Liver (tissue), 9 donors: ENCODE data around the gene PAFAH1B2. TPM values are rescaled to one million over a fixed set of nuclear protein-coding genes. Genes with fewer than 3 reads are reported as not detected.

ENCODE experiments used
- DNase-seq: peaks from one replicate; pipeline ENCODE4 v3.0.0-alpha.2; 2017; ENCODE audit warnings: low spot score
- H3K27ac ChIP-seq, 2 donors: one replicate each; pipeline ENCODE4 v1.7.0; 2013; ENCODE audit warnings: inconsistent platforms in 2 of 2, low read length in 2 of 2, control low read depth in 1 of 2, low read depth in 1 of 2, mild to moderate bottlenecking in 1 of 2
- H3K27me3 ChIP-seq, 4 donors: one replicate each; pipeline versions ENCODE4 v1.6.1 to v1.7.0; 2013; ENCODE audit warnings: low read length in 3 of 4, inconsistent platforms in 1 of 4, mild to moderate bottlenecking in 1 of 4, moderate library complexity in 1 of 4; ENCODE audit not compliant: control insufficient read depth in 4 of 4, insufficient read depth in 4 of 4
- H3K36me3 ChIP-seq, 4 donors: one replicate each; pipeline versions ENCODE4 v1.6.1 to v1.7.0; 2013; ENCODE audit warnings: low read length in 3 of 4, mild to moderate bottlenecking in 3 of 4, low read depth in 1 of 4, moderate library complexity in 1 of 4; ENCODE audit not compliant: control insufficient read depth in 4 of 4, insufficient read depth in 3 of 4
- H3K4me1 ChIP-seq, 4 donors: one replicate each; pipeline versions ENCODE4 v1.6.1 to v1.7.0; 2013; ENCODE audit warnings: low read length in 3 of 4, mild to moderate bottlenecking in 3 of 4, moderate library complexity in 1 of 4; ENCODE audit not compliant: control insufficient read depth in 4 of 4, insufficient read depth in 4 of 4
- H3K4me3 ChIP-seq, 3 donors: one replicate each; pipeline versions ENCODE4 v1.6.1 to v1.7.0; 2013; ENCODE audit warnings: low read length in 3 of 3, control low read depth in 1 of 3, low read depth in 1 of 3, mild to moderate bottlenecking in 1 of 3
- H3K9ac ChIP-seq, 2 donors: one replicate each; pipeline ENCODE4 v1.7.0; 2013; ENCODE audit warnings: low read length in 2 of 2, mild to moderate bottlenecking in 2 of 2, moderate library complexity in 2 of 2, control low read depth in 1 of 2, low read depth in 1 of 2
- H3K9me3 ChIP-seq, 4 donors: one replicate each; pipeline versions ENCODE4 v1.6.1 to v1.7.0; 2013; ENCODE audit warnings: low read length in 3 of 4; ENCODE audit not compliant: control insufficient read depth in 4 of 4
- EGR1 ChIP-seq, 2 donors: IDR thresholded peaks; 2 replicates each; pipeline ENCODE4 v1.6.1; 2016 to 2018; ENCODE audit warnings: antibody characterized with exemption in 2 of 2, low read depth in 2 of 2
- FOXA1 ChIP-seq: IDR thresholded peaks from 2 replicates; pipeline ENCODE4 v1.6.1; 2016; ENCODE audit warnings: antibody characterized with exemption
- FOXA2 ChIP-seq: IDR thresholded peaks from 2 replicates; pipeline ENCODE4 v1.6.1; 2016; ENCODE audit warnings: antibody characterized with exemption
- GABPA ChIP-seq, 2 donors: IDR thresholded peaks in 1 of 2; conservative IDR thresholded peaks in 1 of 2; 2 replicates each; pipeline ENCODE4 v1.6.1; 2016; ENCODE audit warnings: antibody characterized with exemption in 2 of 2, mild to moderate bottlenecking in 1 of 2, moderate library complexity in 1 of 2
- HNF4A ChIP-seq, 2 donors: conservative IDR thresholded peaks; 2 replicates each; pipeline ENCODE4 v1.6.1; 2016; ENCODE audit warnings: antibody characterized with exemption in 2 of 2, mild to moderate bottlenecking in 2 of 2
- NR2F2 ChIP-seq: IDR thresholded peaks from 2 replicates; pipeline ENCODE4 v1.6.1; 2016; ENCODE audit warnings: antibody characterized with exemption
- RAD21 ChIP-seq, 2 donors: IDR thresholded peaks; 2 replicates each; pipeline ENCODE4 v1.6.1; 2016; ENCODE audit warnings: antibody characterized with exemption in 2 of 2, mild to moderate bottlenecking in 2 of 2
- RXRA ChIP-seq, 2 donors: IDR thresholded peaks; 2 replicates each; pipeline ENCODE4 v1.6.1; 2017 to 2018; ENCODE audit warnings: antibody characterized with exemption in 2 of 2, mild to moderate bottlenecking in 1 of 2
- SP1 ChIP-seq: IDR thresholded peaks from 2 replicates; pipeline ENCODE4 v1.6.1; 2018; ENCODE audit warnings: antibody characterized with exemption, mild to moderate bottlenecking
- TAF1 ChIP-seq: conservative IDR thresholded peaks from 2 replicates; pipeline ENCODE4 v1.6.1; 2016; ENCODE audit warnings: antibody characterized with exemption, mild to moderate bottlenecking
- YY1 ChIP-seq: IDR thresholded peaks from 2 replicates; pipeline ENCODE4 v1.6.1; 2016; ENCODE audit warnings: antibody characterized with exemption, mild to moderate bottlenecking
- WGBS: extraction: QIAGEN DNeasy Blood & Tissue Kit; methylation state at CpG from one replicate; pipeline ENCODE4 v1.1.7; 2013; 5-methylcytosine and 5-hydroxymethylcytosine counted together
- polyA plus RNA-seq, 2 donors: library from polyadenylated mRNA; stranded (reverse) in 1 of 2; unstranded in 1 of 2; fragments of 200-250 nt in 1 of 2; fragments of >200 nt in 1 of 2; fragmentation: Nextera tagmentation in 1 of 2; extraction: Ambion mirVana in 1 of 2; gene quantifications; one replicate each; pipeline versions ENCODE4 v1.2.1 to v1.2.3, GENCODE V29; 2013 to 2015
- total RNA-seq, 2 donors: library from RNA; depleted of rRNA; stranded (reverse); fragments of >200 nt; gene quantifications; one replicate each; pipeline ENCODE4 v1.2.3, GENCODE V29; 2014
- TF ChIP-seq, protein P1 (sequence below): IDR thresholded peaks from 2 replicates; pipeline ENCODE4 v1.6.1; 2016; ENCODE audit warnings: antibody characterized with exemption
- TF ChIP-seq, protein P2 (sequence below): IDR thresholded peaks from 2 replicates; pipeline ENCODE4 v1.6.1; 2016; ENCODE audit warnings: antibody characterized with exemption
- TF ChIP-seq, protein P3 (sequence below): IDR thresholded peaks from 2 replicates; pipeline ENCODE4 v1.6.1; 2016; ENCODE audit warnings: antibody characterized with exemption, mild to moderate bottlenecking
- TF ChIP-seq, protein P4 (sequence below): fragments of 150-350 bp; IDR thresholded peaks from 2 replicates; pipeline ENCODE4 v1.5.1; 2017; ENCODE audit warnings: improper control_type of control experiment, low read depth, low read length; ENCODE audit not compliant: missing input control
- TF ChIP-seq, protein P5 (sequence below): IDR thresholded peaks from 2 replicates; pipeline ENCODE4 v1.6.1; 2016; ENCODE audit warnings: antibody characterized with exemption
- donor health status: healthy.
- donor health status: healthy.
- donor health status: healthy.
- donor health status: healthy.
- donor health status: healthy.

Gene PAFAH1B2
- total and polyA plus RNA-seq, 4 donors = 12.7 to 39.8 (median 24.9) TPM

DNA sequence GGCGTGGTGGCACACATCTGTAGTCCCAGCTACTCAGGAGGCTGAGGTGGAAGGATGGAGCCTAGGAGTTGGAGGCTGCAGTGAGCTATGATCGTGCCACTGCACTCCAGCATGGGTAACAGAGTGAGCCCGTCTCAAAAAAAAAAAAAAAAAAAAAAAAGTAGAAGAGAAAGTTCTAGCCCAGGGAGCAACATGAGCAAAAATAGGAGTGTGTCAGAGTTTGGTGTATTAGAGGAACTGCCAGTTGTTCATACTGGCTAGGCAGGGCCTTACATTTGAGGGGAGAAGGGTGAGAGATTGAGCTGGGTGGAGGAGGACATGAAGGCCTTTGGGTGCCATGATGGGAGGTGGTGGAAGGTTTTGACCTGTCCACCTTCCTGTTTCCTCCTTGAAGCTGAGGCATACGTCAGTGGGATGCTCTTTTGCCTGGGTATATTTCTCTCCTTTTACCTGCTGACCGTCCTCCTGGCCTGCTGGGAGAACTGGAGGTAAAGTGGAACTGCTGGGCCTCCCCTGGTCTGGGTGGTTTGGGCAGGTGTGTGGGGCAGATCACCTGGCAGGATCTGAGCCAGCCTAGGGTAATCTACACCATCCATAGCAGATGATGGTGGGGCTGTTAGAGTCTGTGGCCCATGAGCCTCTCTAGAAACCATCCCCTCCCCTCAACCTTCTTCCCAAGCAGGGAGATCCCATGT lies 41.8 kb downstream of the PAFAH1B2 start:
- Histone ChIP-seq H3K4me3 (no peak overlapping the region), H3K9me3 (no peaks in the 10 kb centered on the region), H3K27ac (no peak overlapping the region), H3K9ac (no peak overlapping the region), H3K36me3 (peaks cover 12 to 69% (median 26%) of the 10 kb centered on the region in 4 donors), H3K4me1 (peaks cover 1 to 4% (median 2%) of the 10 kb centered on the region in 4 donors), H3K27me3 (no peaks in the 10 kb centered on the region)
- 87% methylated on average over 5 of the region's 5 CpGs for WGBS
- TF ChIP-seq RAD21 (IDR thresholded peaks at IDR 0.05) = no peak
- TF ChIP-seq, protein P1, sequence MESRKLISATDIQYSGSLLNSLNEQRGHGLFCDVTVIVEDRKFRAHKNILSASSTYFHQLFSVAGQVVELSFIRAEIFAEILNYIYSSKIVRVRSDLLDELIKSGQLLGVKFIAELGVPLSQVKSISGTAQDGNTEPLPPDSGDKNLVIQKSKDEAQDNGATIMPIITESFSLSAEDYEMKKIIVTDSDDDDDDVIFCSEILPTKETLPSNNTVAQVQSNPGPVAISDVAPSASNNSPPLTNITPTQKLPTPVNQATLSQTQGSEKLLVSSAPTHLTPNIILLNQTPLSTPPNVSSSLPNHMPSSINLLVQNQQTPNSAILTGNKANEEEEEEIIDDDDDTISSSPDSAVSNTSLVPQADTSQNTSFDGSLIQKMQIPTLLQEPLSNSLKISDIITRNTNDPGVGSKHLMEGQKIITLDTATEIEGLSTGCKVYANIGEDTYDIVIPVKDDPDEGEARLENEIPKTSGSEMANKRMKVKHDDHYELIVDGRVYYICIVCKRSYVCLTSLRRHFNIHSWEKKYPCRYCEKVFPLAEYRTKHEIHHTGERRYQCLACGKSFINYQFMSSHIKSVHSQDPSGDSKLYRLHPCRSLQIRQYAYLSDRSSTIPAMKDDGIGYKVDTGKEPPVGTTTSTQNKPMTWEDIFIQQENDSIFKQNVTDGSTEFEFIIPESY = no peak
- TF ChIP-seq TAF1 = no peak
- no peak for TF ChIP-seq FOXA2
- no peak for TF ChIP-seq SP1
- TF ChIP-seq, protein P2, sequence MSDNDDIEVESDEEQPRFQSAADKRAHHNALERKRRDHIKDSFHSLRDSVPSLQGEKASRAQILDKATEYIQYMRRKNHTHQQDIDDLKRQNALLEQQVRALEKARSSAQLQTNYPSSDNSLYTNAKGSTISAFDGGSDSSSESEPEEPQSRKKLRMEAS = no peak
- no peak for TF ChIP-seq NR2F2
- no peak for TF ChIP-seq HNF4A (conservative IDR thresholded peaks at IDR 0.05)
- no peak for TF ChIP-seq YY1
- TF ChIP-seq, protein P3, sequence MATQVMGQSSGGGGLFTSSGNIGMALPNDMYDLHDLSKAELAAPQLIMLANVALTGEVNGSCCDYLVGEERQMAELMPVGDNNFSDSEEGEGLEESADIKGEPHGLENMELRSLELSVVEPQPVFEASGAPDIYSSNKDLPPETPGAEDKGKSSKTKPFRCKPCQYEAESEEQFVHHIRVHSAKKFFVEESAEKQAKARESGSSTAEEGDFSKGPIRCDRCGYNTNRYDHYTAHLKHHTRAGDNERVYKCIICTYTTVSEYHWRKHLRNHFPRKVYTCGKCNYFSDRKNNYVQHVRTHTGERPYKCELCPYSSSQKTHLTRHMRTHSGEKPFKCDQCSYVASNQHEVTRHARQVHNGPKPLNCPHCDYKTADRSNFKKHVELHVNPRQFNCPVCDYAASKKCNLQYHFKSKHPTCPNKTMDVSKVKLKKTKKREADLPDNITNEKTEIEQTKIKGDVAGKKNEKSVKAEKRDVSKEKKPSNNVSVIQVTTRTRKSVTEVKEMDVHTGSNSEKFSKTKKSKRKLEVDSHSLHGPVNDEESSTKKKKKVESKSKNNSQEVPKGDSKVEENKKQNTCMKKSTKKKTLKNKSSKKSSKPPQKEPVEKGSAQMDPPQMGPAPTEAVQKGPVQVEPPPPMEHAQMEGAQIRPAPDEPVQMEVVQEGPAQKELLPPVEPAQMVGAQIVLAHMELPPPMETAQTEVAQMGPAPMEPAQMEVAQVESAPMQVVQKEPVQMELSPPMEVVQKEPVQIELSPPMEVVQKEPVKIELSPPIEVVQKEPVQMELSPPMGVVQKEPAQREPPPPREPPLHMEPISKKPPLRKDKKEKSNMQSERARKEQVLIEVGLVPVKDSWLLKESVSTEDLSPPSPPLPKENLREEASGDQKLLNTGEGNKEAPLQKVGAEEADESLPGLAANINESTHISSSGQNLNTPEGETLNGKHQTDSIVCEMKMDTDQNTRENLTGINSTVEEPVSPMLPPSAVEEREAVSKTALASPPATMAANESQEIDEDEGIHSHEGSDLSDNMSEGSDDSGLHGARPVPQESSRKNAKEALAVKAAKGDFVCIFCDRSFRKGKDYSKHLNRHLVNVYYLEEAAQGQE = no peak
- TF ChIP-seq FOXA1 = no peak
- TF ChIP-seq GABPA (IDR thresholded peaks at IDR 0.05 in 1 of 2, conservative IDR thresholded peaks at IDR 0.05 in 1 of 2) = no peak
- no peak for TF ChIP-seq EGR1 (IDR thresholded peaks at IDR 0.05; ENCODE audit: low read depth in 2 of 2)
- TF ChIP-seq, protein P4, sequence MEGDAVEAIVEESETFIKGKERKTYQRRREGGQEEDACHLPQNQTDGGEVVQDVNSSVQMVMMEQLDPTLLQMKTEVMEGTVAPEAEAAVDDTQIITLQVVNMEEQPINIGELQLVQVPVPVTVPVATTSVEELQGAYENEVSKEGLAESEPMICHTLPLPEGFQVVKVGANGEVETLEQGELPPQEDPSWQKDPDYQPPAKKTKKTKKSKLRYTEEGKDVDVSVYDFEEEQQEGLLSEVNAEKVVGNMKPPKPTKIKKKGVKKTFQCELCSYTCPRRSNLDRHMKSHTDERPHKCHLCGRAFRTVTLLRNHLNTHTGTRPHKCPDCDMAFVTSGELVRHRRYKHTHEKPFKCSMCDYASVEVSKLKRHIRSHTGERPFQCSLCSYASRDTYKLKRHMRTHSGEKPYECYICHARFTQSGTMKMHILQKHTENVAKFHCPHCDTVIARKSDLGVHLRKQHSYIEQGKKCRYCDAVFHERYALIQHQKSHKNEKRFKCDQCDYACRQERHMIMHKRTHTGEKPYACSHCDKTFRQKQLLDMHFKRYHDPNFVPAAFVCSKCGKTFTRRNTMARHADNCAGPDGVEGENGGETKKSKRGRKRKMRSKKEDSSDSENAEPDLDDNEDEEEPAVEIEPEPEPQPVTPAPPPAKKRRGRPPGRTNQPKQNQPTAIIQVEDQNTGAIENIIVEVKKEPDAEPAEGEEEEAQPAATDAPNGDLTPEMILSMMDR = no peak
- DNase-seq = no peak

DNA sequence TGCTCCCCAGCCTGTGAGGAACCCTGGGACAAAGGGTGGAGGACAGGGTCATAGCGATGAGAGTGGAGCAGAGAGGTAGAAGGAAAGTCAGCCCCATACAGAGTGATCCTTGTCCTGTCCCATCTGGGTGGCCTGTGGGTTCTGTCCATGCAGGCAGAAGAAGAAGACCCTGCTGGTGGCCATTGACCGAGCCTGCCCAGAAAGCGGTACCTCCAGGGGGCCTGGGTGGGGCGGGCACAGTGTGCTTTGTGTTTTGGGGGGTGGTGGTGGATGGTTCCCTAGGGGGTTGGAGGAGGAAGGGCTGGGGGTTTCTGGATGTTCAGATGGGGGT lies 42.3 kb downstream of the PAFAH1B2 start:
- WGBS = 97% methylated on average over 4 of the region's 4 CpGs
- TF ChIP-seq TAF1 (no peak), SP1 (no peak), NR2F2 (no peak), HNF4A (conservative IDR thresholded peaks at IDR 0.05) (no peak), RXRA (IDR thresholded peaks at IDR 0.05) (no peak)
- TF ChIP-seq, protein P2 = no peak
- TF ChIP-seq, protein P5, sequence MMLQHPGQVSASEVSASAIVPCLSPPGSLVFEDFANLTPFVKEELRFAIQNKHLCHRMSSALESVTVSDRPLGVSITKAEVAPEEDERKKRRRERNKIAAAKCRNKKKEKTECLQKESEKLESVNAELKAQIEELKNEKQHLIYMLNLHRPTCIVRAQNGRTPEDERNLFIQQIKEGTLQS = no peak
- Histone ChIP-seq H3K36me3 (peaks cover 12 to 70% (median 26%) of the 10 kb centered on the region in 4 donors), H3K27ac (no peak overlapping the region), H3K4me1 (peaks cover 0 to 3% (median 0%) of the 10 kb centered on the region in 4 donors), H3K27me3 (no peaks in the 10 kb centered on the region), H3K9me3 (no peaks in the 10 kb centered on the region), H3K9ac (no peak overlapping the region), H3K4me3 (no peak overlapping the region)
- DNase-seq = no peak
